HG03469 (cell line): ENCODE results near the gene TF.

Source experiments
- ATAC-seq: cut with Tn5 transposase; IDR thresholded peaks from one replicate; pipeline ENCODE4 v1.9.1; 2021; ENCODE audit warnings: mild to moderate bottlenecking, moderate library complexity, moderate number of reproducible peaks; ENCODE audit not compliant: unreplicated experiment

Gene TF

DNA sequence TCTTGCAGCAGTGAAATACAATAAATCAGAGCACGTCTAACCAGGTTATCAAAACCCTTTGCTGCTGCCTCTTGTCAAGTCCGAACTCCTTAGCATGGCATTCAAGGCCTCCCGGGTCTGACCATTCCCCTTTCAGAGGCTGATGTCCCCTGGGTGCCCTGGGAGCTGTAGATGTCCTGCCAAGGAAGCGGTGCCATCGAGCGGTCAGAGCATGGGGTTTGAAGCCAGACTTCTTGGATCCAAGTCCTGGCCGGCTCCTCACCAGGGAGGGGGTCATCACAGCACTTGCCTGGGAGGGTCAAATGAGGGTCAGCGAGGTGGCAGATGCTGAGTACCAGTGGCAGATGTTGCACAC is 496 bp downstream of the TF start:
- ATAC-seq = no peak

- ATAC-seq = no peak
These were observed 1.2 kb downstream of the TF start for GRCh38 chr3:133747373-133747772.

GRCh38 chr3:133747907-133748639 is 1.9 kb downstream of the TF start:
- ATAC-seq = no peak

DNA sequence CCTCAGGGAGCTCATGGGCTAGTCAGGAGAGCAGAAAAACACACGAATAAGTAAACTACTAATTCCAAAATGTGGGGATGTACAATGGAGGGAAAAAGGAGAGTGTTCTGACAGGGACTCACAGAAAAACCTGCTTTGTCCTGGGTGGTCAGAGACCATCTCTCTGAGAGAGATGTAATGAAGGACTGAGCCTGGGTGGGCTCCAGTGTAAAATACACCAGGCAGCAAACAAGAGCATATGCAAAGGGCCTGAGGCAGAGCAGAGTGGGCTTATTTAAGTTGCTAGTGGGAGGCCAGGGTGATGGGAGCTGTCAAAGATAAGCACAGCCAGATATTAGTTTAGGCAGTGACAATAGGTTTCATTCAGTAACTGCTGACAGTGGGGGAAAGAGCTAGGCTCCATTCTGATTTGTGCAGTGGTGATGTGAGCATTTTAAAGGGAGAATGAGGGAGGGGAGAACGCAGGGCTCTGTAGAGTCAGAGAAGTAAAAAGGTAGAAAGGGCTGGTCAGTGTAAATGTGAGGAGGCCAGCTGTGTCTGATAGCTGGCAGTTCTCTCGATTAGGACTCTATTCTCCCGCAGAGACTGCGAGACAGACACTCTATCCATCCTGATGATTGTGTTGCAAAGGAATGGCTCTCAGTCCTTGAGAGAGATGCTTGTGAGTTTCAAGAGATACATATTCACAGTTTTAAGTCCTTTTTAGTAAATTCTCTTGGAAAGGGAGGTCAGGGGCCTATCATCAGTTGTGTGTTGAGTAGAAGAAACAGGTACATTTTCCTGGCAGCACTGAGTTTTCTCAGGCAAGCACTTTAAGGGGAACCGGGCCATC is 3.5 kb downstream of the TF start:
- no peak for ATAC-seq

DNA sequence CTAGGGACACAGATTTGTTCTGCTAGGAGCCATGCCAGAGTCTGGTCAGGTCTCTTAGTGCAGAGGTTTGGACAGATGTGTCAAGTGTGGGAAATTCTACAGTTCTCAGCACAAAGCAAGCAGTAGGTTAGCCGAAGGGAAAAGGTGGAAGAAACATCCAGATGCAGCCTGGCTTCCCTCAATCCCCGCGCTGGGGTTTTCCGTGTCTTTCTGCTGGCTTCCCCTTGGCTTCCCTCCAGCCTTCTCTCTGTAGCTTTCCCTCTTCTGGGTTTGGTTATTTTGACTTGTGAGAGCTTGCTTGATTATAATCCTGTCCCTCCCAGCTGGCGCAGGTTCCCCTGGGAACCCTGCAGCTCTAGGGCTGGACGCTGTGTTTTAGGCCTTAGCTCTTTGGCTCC is 4.1 kb downstream of the TF start:
- ATAC-seq = no peak

- no peak for ATAC-seq
These were observed 7.0 kb downstream of the TF start for GRCh38 chr3:133753107-133753778.

DNA sequence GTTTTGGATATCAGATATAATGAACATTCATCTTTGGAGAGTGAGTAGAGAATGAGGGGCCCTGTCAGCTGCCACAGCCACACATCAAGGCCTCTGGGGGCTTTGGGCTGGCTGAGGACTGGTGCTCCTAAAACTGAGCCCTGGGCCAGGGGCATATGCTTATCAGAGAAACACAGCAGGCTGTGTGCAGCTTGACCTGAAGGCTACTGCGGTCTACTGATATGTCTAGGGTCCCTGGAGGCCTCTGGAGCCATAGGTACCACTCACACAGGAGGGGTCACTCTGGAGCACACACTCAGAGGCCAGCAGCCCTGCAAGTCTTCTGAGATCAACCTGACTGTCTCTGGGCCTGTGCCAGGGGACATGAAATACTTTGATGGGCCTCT is 7.6 kb downstream of the TF start:
- ATAC-seq = no peak

DNA sequence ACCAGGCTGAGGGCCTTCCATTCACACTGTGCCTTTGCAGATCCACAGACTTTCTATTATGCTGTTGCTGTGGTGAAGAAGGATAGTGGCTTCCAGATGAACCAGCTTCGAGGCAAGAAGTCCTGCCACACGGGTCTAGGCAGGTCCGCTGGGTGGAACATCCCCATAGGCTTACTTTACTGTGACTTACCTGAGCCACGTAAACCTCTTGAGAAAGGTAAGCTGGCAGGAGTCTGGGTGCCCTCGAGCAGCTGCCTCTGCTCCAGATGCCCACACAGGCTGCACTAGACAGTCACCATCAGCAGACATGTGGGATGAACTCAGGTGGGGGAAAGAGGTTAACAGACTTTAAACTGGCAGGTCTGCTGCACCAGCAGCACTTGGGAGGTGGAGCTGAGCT is 8.3 kb downstream of the TF start:
- ATAC-seq = no peak

DNA sequence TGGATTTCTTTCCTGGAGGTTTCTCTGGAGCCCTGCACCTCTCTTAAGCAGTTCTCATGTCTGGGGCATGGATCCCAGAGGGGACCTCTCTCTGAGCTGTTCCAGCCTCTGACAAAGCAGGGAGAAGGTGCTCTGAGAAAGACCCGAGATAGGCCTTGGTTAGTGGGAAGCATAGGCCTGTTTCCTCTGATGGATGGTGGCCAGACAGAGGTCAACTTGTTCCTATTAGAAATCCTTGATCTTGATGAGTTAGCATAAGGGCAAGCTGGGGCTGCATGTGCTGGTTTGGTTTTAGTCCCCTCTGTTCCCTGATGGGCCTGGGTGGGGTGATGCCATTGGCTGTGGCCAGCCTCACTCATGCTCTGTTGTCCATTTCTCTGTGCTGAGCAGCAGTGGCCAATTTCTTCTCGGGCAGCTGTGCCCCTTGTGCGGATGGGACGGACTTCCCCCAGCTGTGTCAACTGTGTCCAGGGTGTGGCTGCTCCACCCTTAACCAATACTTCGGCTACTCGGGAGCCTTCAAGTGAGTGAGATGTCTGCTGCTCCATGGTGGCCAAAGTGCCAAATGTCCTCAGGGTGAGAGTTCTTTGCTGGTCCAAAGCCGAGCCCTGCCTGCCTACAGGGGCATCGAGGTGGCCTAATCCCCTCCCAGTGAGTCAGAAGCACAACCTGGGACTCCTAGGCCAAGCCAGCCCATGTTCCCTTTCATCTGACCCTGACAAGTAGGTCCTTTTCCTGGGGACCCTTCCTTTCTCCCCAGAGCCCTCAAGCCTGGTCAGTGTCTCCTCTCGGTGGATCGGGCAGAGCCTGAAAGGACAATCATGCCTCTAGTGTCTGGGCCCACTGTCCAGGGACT is 9.0 kb downstream of the TF start:
- no peak for ATAC-seq

GRCh38 chr3:133756716-133757694 is 10.8 kb downstream of the TF start:
- no peak for ATAC-seq

- ATAC-seq = no peak
These were observed 11.7 kb downstream of the TF start for GRCh38 chr3:133757701-133758567.

DNA sequence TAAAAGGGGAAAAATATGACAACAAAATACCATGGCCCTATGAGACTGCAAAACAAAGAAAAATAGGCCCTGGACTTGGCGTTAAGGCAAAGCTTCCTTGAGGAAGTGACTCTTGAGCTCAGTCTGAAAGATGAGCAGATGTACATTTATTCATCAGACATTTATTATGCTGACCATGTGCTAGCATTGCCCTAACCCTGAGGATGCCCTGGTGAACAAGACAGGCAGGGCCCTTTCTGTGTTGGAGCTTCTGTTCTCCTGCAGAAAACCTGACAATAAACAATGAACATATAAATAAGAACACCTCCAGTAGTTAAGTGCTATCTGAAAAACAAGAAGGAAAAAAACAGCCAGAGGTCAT is 12.4 kb downstream of the TF start:
- ATAC-seq = no peak

GRCh38 chr3:133758964-133759739 is 13.0 kb downstream of the TF start:
- no peak for ATAC-seq

- no peak for ATAC-seq
These were observed 13.6 kb downstream of the TF start for GRCh38 chr3:133759740-133760305.

DNA sequence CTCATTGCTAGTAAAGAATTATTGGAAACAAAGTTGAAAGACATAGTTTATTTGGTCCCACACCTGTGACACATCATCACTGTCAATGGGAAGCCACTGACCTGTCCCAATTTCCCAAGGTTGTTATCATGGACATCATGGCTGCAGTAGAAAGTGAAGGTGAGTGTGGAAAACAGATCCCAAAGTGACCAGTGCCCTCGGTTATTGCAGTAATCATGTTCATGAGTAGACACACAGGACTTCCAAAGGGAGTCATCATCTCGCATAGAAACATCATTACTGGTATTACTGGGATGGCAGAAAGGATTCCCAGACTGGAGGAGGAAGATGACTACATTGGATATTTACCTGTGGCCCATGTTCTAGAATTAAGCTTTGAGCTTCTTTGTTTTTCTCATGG is 14.7 kb downstream of the TF start:
- ATAC-seq = no peak

DNA sequence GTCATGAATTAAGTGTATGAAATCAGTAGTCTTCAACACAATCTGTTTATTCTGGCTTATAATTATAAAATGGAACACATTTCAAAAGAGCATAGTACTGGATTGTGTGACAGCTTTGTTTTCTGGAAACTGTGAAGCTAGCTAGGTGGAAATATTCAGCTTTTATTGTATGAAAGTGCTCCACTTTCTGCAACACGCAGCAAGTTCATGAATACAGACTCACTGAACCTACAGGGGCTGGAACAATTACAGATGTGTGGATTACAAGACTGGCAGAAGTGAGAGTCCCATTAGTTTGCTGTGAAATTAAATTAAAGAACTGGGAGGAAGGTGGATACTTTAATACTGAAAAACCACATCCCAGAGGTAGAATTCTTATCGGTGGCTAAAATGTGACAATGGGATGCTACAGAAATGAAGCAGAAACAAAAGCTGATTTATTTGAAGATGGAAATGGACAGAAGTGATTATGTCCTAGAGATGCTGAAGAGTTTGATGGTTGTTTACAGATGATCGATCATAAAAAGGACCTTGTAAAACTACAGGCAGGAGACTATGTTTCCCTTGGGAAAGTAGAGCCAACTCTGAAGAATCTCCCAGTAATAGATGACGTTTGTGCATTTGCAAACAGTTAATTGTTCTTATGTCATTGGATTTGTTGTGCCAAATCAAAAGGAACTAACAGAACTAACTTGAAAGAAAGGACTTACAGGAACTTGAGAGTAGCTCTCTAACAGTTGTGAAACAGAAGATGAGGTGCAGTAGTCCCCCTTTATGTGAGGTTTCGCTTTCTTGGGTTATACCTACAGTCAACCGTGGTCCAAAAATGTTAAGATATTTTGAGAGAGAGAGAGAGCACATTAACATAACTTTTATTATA is 15.7 kb downstream of the TF start:
- no peak for ATAC-seq

- ATAC-seq = no peak
These were observed 16.3 kb downstream of the TF start for GRCh38 chr3:133762539-133762938.
